Activated T-helper 1 cell treated with anti-CD3 and anti-CD28 coated beads, Interleukin-12 subunit alpha, Interleukin-12 subunit beta, Interleukin-2, Interleukin-4 antibody, amounts not matched to agents 30 ng/mL and 10 ng/mL and 1 ng/mL, durations not matched to agents 14 hours and 24 hours and 36 hours (primary cell): ENCODE results near the gene PCDH19. TPM values are rescaled to one million over a fixed set of nuclear protein-coding genes. Genes with fewer than 3 reads are reported as not detected.

Source experiments
- DNase-seq: peaks from one replicate; pipeline ENCODE4 v3.0.0; 2021; ENCODE audit warnings: low spot score
- H3K27ac Mint-ChIP-seq: one replicate; pipeline ENCODE4 v1.8.0; 2021; ENCODE audit warnings: mild to moderate bottlenecking, mixed read lengths
- H3K27me3 Mint-ChIP-seq: one replicate; pipeline ENCODE4 v1.8.0; 2022; ENCODE audit warnings: mild to moderate bottlenecking, moderate library complexity, mixed read lengths; ENCODE audit not compliant: insufficient read depth
- H3K36me3 Mint-ChIP-seq: one replicate; pipeline ENCODE4 v1.8.0; 2021; ENCODE audit warnings: low read depth, mixed read lengths
- H3K4me1 Mint-ChIP-seq: one replicate; pipeline ENCODE4 v1.8.0; 2021; ENCODE audit warnings: low read depth, mixed read lengths
- H3K4me3 Mint-ChIP-seq: one replicate; pipeline ENCODE4 v1.8.0; 2021; ENCODE audit warnings: mild to moderate bottlenecking, moderate library complexity, mixed read lengths
- H3K9me3 Mint-ChIP-seq: one replicate; pipeline ENCODE4 v1.8.0; 2021; ENCODE audit warnings: mixed read lengths
- intact Hi-C: fragments of 100-400 bp; cut with micrococcal nuclease; formaldehyde crosslinking; loops from one replicate; pipeline ENCODE4 v1.15.1; 2024
- total RNA-seq: library from RNA; stranded (reverse); gene quantifications from 2 replicates; pipeline ENCODE4 v1.2.3, GENCODE V29; 2022

Gene PCDH19
- total RNA-seq, 1 donor from 2014 or later, result 0.03 TPM

DNA sequence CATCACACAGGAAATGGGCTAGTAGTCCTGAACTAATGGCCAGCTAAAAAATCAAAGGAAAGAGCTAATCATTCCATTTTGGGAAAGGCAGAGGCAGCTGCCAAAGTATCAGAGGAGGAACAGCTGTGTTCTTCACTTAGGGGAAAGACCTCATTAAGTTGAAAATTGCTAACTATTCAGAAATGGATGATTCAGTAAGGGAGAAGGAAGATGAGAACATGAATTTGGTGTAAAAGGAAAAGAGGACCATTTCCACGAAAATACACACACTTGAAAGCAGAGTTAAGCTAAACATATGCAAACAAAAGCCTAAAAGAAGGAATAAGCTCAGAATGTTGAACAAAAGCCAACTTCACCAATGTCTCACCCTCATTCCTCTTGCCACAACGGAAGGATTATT lies 90.4 kb downstream of the PCDH19 start:
- Mint-ChIP-seq H3K4me1 (no peaks in the 10 kb centered on the region), H3K9me3 (no peaks in the 10 kb centered on the region), H3K4me3 (no peak overlapping the region), H3K36me3 (no peaks in the 10 kb centered on the region), H3K27me3 (no peaks in the 10 kb centered on the region), H3K27ac (no peak overlapping the region)
- intact Hi-C loops, result no loop called here
- DNase-seq, result no peak

DNA sequence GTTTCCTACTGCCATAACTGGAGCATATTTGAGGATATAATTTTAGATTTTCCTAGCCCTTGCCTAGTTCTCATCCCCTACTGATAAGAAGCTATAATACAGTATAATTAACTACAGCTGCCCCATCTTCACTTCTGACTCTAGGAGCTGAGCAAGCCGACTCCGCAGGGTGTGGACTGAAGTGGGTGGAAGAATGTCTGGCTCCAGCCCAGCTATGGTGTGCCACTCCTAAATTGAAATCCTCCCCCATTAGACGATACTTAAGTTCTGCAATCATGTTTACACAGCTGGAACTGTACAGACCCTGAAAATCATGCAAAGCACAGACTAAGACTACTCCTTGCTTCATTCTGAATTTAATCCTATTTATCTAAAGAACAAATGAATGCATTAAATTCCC lies 93.1 kb downstream of the PCDH19 start:
- Mint-ChIP-seq H3K4me3 (no peak overlapping the region), H3K27ac (no peak overlapping the region), H3K4me1 (no peaks in the 10 kb centered on the region), H3K36me3 (no peaks in the 10 kb centered on the region), H3K27me3 (no peaks in the 10 kb centered on the region), H3K9me3 (no peaks in the 10 kb centered on the region)
- intact Hi-C loops, result no loop called here
- no peak for DNase-seq

DNA sequence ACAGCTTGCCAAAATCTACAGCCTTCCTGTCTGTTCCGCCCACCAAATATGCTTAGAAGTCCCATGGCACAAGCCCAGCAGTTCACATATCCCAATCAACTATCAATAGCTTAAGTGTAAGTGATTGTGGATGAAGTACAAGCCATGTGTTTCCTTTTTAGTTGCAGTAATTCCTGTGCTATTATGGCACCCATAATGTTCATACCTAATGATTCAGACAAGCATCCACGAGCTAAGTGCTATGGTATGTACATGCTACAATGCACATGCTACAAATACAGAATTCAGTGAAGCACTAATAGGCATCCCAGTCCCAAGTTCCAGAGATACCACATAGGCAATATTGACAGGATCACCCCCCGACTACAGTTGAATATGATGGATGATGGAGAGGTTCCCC lies 94.5 kb downstream of the PCDH19 start:
- intact Hi-C loops, result no loop called here
- DNase-seq, result no peak
- Mint-ChIP-seq H3K4me3 (no peak overlapping the region), H3K4me1 (no peaks in the 10 kb centered on the region), H3K27me3 (no peaks in the 10 kb centered on the region), H3K36me3 (no peaks in the 10 kb centered on the region), H3K27ac (no peak overlapping the region), H3K9me3 (no peaks in the 10 kb centered on the region)

DNA sequence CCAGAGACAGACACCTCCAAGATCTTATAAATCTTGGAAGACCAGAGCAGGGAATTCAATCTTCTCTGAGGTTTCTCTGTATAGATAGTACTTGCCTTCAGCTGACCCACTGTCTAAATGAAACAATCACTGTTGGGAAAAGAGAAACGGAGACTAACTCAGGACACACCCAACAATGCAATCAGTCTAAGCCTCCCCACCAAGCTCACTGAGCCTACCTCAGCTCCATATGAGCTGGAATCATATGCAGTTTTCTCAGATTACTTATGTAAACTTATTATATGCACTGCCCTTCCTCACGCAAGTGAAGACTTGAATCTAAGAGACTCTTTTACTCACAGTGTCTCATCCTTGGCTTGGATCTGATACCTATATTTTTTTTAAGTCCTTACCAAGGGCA lies 110.5 kb downstream of the PCDH19 start:
- H3K27ac Mint-ChIP-seq, result no peak overlapping the region
- H3K4me1 Mint-ChIP-seq, result no peaks in the 10 kb centered on the region
- no peaks in the 10 kb centered on the region for H3K27me3 Mint-ChIP-seq

DNA sequence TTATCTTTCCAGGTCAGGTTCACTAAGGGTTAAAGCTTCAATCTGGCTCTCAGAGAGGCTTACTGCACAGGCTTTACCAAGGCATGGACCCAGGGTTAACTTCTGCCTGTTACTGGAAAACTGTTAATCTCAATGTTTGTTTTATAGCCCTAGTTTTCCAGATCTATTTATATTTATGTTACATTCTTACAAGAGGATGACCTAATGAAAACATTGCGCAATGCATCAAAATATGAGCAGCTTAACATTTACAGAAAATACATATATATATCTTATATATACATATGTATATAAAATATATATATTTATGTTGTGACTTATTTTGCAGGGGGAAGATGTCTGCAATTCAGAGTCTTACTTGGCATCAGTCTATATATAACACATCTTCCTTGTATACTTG lies 112.3 kb downstream of the PCDH19 start:
- no peak for DNase-seq
- H3K27me3 Mint-ChIP-seq, result no peaks in the 10 kb centered on the region
- no peaks in the 10 kb centered on the region for H3K4me1 Mint-ChIP-seq
- no peaks in the 10 kb centered on the region for H3K9me3 Mint-ChIP-seq
- intact Hi-C loops, result no loop called here
- H3K4me3 Mint-ChIP-seq, result no peak overlapping the region
- no peaks in the 10 kb centered on the region for H3K36me3 Mint-ChIP-seq
- H3K27ac Mint-ChIP-seq, result no peak overlapping the region

More for the DNA sequence above, 110.5 kb downstream of the PCDH19 start:
- no peak overlapping the region for H3K4me3 Mint-ChIP-seq
- no peaks in the 10 kb centered on the region for H3K36me3 Mint-ChIP-seq
- intact Hi-C loops, result no loop called here
- DNase-seq, result no peak
- no peaks in the 10 kb centered on the region for H3K9me3 Mint-ChIP-seq

DNA sequence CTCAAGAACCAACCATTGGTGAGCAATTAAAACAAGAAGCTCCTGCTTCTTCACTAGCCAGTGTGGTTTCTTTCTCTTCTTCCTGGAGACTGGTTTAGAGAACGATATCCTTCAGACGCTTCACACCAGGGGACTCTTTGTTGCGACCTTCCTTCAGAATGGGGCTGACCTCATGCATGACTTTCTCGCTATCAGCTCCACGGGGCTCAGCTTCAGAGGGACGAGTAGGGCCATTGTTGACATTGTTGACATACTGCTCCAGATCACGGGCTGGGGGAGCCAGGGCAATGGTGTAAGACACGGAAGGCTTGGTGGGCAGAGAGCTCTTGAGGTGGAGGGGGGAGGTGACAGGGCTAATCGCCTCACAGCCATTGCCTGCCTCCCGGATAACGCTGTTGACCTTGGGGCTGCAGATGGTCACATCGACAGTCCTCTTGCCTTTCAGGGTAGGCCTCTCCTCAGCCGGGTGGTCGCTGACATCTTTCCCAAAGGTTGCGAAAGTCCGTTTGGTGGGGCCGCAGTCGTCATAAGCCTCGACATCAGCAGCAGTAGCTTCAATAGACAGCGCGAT lies 113.8 kb downstream of the PCDH19 start:
- H3K4me1 Mint-ChIP-seq, result no peaks in the 10 kb centered on the region
- intact Hi-C loops, result no loop called here
- H3K27ac Mint-ChIP-seq, result no peak overlapping the region
- H3K36me3 Mint-ChIP-seq, result no peaks in the 10 kb centered on the region
- no peak for DNase-seq
- H3K4me3 Mint-ChIP-seq, result no peak overlapping the region
- H3K9me3 Mint-ChIP-seq, result no peaks in the 10 kb centered on the region
- no peaks in the 10 kb centered on the region for H3K27me3 Mint-ChIP-seq

DNA sequence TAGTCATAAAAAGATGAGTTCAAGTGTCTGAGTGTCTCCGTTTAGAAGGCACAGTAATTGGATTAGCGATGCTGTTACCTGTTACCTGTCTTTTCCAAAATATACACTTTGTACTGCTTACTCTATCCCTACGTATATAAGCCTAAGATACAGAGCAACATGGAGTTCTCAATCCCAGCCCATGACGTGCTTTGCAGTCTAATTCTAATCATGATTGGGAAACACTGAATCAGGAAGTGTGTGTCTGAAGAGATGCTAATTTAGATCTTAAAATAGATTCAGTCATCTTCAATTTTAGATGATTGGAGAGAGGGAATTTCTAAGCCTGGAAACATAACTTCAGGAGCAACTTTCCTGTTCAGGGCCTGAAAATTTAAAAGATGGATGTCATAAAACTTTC lies 115.1 kb downstream of the PCDH19 start:
- intact Hi-C loops, result no loop called here

DNA sequence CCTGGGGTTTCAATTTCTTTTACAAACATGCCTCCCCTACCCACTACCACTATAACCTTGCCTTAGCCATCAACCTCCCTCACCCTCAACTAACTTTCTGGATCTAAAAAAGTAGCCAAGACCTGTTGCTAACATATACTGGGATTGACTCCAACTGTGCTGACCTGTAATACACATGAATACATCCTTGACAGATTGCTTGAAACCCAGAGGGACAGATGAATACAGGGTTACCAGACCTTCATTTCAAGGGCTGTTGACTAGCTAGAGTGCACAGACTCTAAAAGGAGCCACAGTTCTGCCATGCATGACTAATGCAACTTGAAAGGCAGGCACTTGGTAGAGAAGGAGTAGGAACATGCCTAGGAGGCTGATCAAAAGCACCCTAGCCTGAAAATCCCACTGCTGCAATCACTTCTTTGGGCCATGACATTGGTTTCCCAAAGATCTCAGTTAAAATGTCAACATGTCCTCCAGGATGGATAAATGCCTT lies 121.0 kb downstream of the PCDH19 start:
- no peaks in the 10 kb centered on the region for H3K27me3 Mint-ChIP-seq
- no peak overlapping the region for H3K4me3 Mint-ChIP-seq
- intact Hi-C loops, result no loop called here
- H3K9me3 Mint-ChIP-seq, result no peaks in the 10 kb centered on the region
- DNase-seq, result no peak
- no peaks in the 10 kb centered on the region for H3K4me1 Mint-ChIP-seq
- H3K36me3 Mint-ChIP-seq, result no peaks in the 10 kb centered on the region
- H3K27ac Mint-ChIP-seq, result no peak overlapping the region

More for the DNA sequence above, 115.1 kb downstream of the PCDH19 start:
- H3K27ac Mint-ChIP-seq, result no peak overlapping the region
- no peaks in the 10 kb centered on the region for H3K36me3 Mint-ChIP-seq
- no peaks in the 10 kb centered on the region for H3K27me3 Mint-ChIP-seq
- DNase-seq, result no peak
- no peaks in the 10 kb centered on the region for H3K9me3 Mint-ChIP-seq
- no peak overlapping the region for H3K4me3 Mint-ChIP-seq
- no peaks in the 10 kb centered on the region for H3K4me1 Mint-ChIP-seq

DNA sequence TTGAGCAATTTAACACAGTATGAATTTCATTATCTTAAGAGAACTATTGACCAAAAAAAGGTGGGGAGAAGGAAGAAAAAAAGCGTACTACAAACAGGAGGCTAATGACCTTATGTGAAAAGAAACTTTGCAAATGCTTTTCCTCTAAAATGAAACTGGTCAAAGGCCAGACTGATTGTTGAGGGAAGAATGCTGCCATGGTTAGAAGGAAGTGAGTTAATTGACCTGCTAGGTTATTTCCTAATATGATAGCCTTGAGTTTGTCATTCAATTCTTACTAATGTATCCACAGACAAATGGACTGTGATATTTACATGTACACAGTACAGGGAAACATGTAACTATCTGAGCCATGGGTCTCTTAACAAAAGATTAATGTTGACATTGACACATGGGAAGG lies 132.8 kb downstream of the PCDH19 start:
- H3K4me3 Mint-ChIP-seq, result no peak overlapping the region

DNA sequence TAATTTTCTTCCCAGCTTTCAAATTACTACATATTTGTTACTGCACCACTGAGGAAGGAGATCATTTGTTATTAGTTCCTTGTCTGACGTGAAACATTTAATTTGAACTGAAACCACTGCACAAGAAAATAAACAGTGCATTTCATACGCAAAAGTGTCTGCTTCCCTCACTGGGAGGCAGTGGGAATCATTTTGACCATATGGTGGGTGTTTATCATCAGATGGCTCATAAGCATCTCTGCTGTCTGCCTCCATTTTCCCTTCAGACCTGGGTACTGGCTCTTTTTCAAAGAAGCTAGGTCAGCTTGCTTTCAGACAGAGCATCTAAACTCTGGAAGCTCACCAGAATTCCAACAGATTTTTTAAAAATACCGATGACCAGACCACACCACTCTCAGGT lies 135.2 kb downstream of the PCDH19 start:
- Mint-ChIP-seq H3K9me3 (no peaks in the 10 kb centered on the region), H3K27ac (no peak overlapping the region), H3K27me3 (no peaks in the 10 kb centered on the region), H3K4me1 (no peaks in the 10 kb centered on the region), H3K36me3 (no peaks in the 10 kb centered on the region), H3K4me3 (no peak overlapping the region)
- DNase-seq, result no peak
- intact Hi-C loops, result no loop called here

More for the DNA sequence above, 132.8 kb downstream of the PCDH19 start:
- no peaks in the 10 kb centered on the region for H3K36me3 Mint-ChIP-seq
- H3K27ac Mint-ChIP-seq, result no peak overlapping the region
- no peaks in the 10 kb centered on the region for H3K9me3 Mint-ChIP-seq
- H3K27me3 Mint-ChIP-seq, result no peaks in the 10 kb centered on the region
- DNase-seq, result no peak
- intact Hi-C loops, result no loop called here
- H3K4me1 Mint-ChIP-seq, result no peaks in the 10 kb centered on the region

DNA sequence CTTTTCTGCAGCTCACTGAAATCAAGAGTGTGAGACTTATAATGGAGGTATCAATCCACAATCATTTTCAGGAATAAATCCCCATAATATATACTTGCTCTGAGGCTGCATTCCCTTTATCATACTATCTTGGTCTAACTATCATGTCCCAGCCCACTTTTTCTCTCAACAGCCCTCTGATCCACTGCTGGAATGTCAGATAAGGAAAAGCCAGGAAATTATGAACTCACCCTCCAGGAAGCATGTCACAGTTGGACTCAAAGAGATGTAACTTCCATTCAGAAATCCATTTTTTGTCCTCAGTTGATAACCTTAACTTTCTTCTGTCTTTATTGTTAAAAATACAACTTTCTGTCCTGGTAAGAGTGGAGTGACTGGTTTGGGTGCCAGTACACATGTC lies 144.9 kb downstream of the PCDH19 start:
- intact Hi-C loops, result no loop called here
- no peak overlapping the region for H3K4me3 Mint-ChIP-seq
- no peak for DNase-seq
- H3K4me1 Mint-ChIP-seq, result no peaks in the 10 kb centered on the region
- H3K36me3 Mint-ChIP-seq, result no peaks in the 10 kb centered on the region
- H3K27me3 Mint-ChIP-seq, result no peaks in the 10 kb centered on the region
- no peak overlapping the region for H3K27ac Mint-ChIP-seq
- no peaks in the 10 kb centered on the region for H3K9me3 Mint-ChIP-seq

DNA sequence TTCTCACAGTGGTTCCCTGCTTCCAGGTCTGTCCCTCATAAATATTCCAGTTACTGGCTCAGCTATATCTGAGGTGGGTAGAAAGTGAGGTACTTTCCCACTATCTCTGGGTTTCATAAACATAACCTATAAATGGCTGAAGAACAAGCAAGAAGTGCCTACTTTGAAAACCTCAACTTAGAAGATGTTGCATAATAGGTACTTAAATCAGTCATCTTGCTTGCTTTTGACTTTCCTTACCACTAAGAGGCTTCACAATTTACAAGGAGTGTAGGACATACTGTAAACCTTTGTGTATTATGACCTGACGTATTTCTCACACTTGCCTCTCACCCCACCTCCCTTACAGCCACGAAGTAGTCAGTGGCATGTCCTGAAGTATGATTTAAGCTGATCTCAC lies 145.9 kb downstream of the PCDH19 start:
- H3K4me3 Mint-ChIP-seq, result no peak overlapping the region
- no peaks in the 10 kb centered on the region for H3K4me1 Mint-ChIP-seq
- intact Hi-C loops, result no loop called here
- DNase-seq, result no peak
- H3K27me3 Mint-ChIP-seq, result no peaks in the 10 kb centered on the region
- H3K9me3 Mint-ChIP-seq, result no peaks in the 10 kb centered on the region
- H3K36me3 Mint-ChIP-seq, result no peaks in the 10 kb centered on the region
- H3K27ac Mint-ChIP-seq, result no peak overlapping the region

DNA sequence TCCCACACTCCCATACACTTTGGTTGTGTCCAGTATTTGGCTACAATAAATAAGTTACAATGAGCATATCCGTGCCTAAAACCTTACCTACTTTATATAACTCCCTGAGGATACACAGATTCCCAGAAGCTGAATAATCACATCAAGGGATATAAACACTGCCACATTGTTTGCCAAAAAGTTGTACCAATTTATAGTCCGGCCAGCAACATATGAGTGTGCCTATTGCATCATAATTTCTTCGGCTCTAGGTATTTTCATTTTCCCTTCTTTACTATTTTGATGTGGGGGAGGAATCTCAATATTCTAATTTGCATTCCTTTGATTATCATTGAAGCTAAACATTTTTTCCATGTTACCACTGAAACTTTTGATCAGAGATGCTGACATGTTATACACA lies 146.4 kb downstream of the PCDH19 start:
- H3K4me1 Mint-ChIP-seq, result no peaks in the 10 kb centered on the region
- H3K36me3 Mint-ChIP-seq, result no peaks in the 10 kb centered on the region
- no peak overlapping the region for H3K4me3 Mint-ChIP-seq
- intact Hi-C loops, result no loop called here
- H3K9me3 Mint-ChIP-seq, result no peaks in the 10 kb centered on the region
- H3K27me3 Mint-ChIP-seq, result no peaks in the 10 kb centered on the region
- no peak for DNase-seq
- no peak overlapping the region for H3K27ac Mint-ChIP-seq

DNA sequence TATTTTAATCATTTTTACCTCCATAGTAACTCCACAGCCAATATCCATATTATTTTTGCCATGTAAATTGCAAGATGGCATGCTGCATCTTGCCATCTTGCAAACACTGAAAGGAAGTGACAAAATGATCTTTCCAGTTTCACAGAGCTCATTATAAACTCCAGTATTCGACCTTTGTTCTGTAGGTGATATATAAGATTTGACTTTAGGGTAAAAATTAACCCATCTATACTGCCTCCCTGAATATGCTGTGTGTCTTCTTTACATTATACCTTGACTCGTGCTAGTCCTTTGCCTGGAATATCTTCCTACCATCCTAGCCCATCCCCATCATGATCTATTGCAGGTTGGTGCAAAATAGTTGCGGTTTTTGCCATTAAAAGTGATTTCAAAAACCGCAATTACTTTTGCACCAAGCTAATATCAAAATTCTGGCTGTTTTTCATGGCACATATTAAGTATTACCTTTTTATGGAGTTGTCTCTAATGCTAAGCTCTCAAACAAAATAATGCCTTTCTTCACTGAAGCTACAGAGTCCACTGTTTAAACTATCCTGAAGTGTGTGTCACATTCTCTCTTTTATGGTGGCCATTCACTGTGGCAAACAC lies 161.1 kb downstream of the PCDH19 start:
- DNase-seq, result no peak
- H3K9me3 Mint-ChIP-seq, result no peaks in the 10 kb centered on the region
- H3K27ac Mint-ChIP-seq, result no peak overlapping the region
- intact Hi-C loops, result no loop called here
- no peak overlapping the region for H3K4me3 Mint-ChIP-seq
- H3K36me3 Mint-ChIP-seq, result no peaks in the 10 kb centered on the region
- H3K27me3 Mint-ChIP-seq, result no peaks in the 10 kb centered on the region
- H3K4me1 Mint-ChIP-seq, result no peaks in the 10 kb centered on the region
